Nephron progenitor cell (in vitro differentiated cells): ENCODE data around the gene TCIRG1.

Experiments
- DNase-seq: peaks from one replicate; pipeline ENCODE4 v3.0.0; 2021
- H3K27ac Mint-ChIP-seq: 2 replicates; pipeline ENCODE4 v1.8.0; 2021; ENCODE audit warnings: mild to moderate bottlenecking, moderate library complexity, mixed read lengths
- H3K27me3 Mint-ChIP-seq: 2 replicates; pipeline ENCODE4 v1.8.0; 2021; ENCODE audit warnings: mild to moderate bottlenecking, low read depth, mixed read lengths; ENCODE audit not compliant: poor library complexity
- H3K36me3 Mint-ChIP-seq: 2 replicates; pipeline ENCODE4 v1.8.0; 2021; ENCODE audit warnings: low read depth, mixed read lengths
- H3K4me1 Mint-ChIP-seq: 2 replicates; pipeline ENCODE4 v1.8.0; 2021; ENCODE audit warnings: mixed read lengths
- H3K4me3 Mint-ChIP-seq: 2 replicates; pipeline ENCODE4 v1.8.0; 2021; ENCODE audit warnings: mild to moderate bottlenecking, moderate library complexity, mixed read lengths
- H3K9me3 Mint-ChIP-seq: 2 replicates; pipeline ENCODE4 v1.8.0; 2021; ENCODE audit warnings: mild to moderate bottlenecking, moderate library complexity, mixed read lengths
- CTCF ChIP-seq: fragments of 200-600 bp; sonication (generic); IDR thresholded peaks from 2 replicates; pipeline ENCODE4 v1.5.0; 2021; ENCODE audit warnings: antibody characterized with exemption

TCIRG1 gene

DNA sequence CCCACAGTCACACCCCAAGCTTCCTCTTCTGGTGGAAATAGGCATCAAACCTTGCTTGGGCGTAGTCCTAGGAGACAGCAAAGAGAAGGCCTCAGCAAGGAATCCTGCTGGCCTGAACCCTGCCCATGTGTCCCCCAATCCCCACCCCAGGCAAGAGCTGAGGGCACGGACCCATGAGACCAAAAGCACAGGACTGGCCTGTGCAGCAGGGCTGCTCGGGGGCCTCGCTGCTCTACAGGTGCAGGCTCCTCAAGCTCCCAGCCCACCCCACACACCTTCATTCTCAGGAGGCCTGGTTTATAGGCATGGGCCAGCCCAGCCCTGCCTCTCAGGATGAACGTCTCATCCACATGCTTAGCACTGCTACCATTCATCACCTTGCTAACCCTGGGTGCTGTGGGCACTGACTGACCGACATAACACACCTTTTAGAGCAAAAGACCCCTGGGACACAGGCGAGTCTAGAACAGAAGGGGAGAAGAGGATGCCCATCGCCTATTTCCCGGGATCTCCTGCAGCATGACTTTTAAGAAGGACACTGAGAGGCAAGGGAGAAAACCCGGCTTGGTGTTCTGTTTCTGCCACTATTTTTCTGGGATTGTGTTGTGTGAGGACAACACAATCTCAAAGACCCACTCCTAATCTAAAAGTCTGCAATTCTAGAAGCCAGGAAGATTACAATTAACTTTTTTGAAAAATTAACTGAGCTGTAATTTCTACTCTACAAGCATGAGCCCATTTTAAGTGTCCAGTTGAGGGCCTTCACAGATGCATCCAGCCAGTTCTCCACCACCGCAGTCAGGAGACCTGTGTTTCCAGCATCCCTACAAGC, 15.4 kb downstream of the TCIRG1 start:
- H3K27ac Mint-ChIP-seq = peak overlapping the region; percentile 88
- DNase-seq = no peak
- TF ChIP-seq CTCF = no peak
- peaks cover 28% of the 10 kb centered on the region for H3K36me3 Mint-ChIP-seq
- H3K9me3 Mint-ChIP-seq = no peaks in the 10 kb centered on the region
- peaks cover 26% of the 10 kb centered on the region for H3K4me1 Mint-ChIP-seq
- no peaks in the 10 kb centered on the region for H3K27me3 Mint-ChIP-seq
- no peak overlapping the region for H3K4me3 Mint-ChIP-seq

DNA sequence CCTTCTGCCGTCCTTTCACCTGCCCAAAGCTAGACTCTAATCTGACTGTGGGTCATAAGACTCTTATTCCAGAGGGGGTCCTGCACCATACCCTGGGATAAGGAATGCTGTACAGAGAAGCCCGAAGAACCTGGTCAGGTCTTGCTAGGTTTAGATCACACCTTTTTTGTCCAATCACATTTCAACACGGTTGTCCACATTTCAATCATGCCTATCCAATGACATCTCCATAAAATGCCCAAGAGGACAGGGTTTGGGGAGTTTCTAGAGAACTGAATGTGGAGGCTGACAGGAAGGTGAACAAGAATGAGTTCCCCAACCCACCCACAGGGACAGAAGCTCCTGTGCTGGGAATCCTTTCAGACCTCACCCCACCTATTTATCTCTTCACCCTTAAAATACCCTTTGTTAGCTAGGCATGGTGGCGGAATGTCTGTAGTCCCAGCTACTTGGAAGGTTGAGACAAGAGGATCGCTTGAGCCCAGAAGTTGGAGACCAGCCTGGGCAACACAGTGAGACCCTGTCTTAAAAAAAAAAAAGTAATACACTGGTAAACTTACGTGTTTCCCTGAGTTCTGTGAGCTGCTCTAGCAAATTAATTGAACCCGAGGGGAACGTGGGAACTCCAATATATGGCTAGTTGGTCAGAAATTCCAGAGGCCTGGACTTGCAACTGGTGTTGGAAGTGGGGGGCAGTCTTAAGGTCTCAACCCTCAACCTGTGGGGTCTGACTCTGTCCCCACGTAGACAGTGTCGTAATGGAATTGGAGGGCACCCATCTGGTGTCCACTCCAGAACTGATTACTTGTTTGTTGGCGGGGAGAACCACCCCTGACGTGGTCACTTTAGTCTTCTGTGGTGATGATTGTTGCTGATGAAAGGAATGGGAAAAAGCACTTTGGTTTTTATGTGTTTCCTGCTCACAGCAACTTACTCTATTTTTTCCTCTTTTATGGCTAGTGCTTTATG, 17.8 kb downstream of the TCIRG1 start:
- Mint-ChIP-seq H3K27me3 (no peaks in the 10 kb centered on the region), H3K36me3 (peaks cover 45% of the 10 kb centered on the region), H3K9me3 (no peaks in the 10 kb centered on the region), H3K4me3 (no peak overlapping the region), H3K27ac (peak overlapping the region; percentile 49), H3K4me1 (peaks cover 31% of the 10 kb centered on the region)
- DNase-seq = no peak
- TF ChIP-seq CTCF = no peak

GRCh38 chr11:68057807-68058206, 19.0 kb downstream of the TCIRG1 start:
- Mint-ChIP-seq H3K4me1 (peaks cover 20% of the 10 kb centered on the region), H3K36me3 (peaks cover 57% of the 10 kb centered on the region), H3K4me3 (no peak overlapping the region), H3K27me3 (no peaks in the 10 kb centered on the region), H3K9me3 (no peaks in the 10 kb centered on the region), H3K27ac (no peak overlapping the region)
- DNase-seq = no peak
- no peak for TF ChIP-seq CTCF

DNA sequence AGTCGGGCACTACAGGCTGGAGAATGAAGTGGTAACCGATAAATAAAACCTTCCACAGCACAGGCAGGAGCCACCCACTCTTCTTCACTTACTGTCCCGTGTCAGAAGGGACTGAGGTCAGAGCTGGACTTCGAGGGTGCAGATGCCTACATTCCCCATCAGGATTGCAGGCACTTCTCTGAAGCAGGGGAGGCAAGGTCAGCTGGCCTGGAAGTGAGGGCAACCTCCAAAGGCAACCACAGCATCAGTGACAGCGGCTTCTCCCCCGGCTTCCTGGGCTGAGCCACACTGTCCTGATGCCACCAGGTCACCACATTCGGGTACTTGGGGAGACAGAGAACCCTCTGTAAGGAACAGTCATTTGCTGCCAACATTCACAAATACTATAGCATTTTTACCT, 22.7 kb downstream of the TCIRG1 start:
- Mint-ChIP-seq H3K27me3 (no peaks in the 10 kb centered on the region), H3K4me1 (peaks cover 9% of the 10 kb centered on the region), H3K27ac (no peak overlapping the region), H3K4me3 (no peak overlapping the region), H3K9me3 (no peaks in the 10 kb centered on the region), H3K36me3 (peaks cover 78% of the 10 kb centered on the region)
- TF ChIP-seq CTCF = no peak
- DNase-seq = no peak

DNA sequence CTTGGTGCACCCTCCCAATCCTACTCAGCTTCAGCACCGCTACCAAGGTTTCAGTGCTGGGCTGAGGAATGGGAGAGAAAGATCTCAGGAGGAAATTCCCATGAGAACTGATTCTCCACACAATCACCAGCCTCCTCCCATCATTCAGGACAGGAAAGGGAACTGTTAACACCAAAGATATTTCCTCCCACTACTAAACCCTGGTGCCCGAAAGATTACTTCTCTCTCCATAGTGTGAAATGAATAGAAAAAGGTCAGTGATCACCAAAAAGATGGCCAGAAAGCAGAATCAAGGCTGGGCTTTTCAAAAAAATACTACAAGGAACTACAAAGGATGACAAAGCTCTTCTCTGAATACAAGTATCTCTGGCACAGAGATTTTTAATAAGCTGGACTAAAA, 26.1 kb downstream of the TCIRG1 start:
- Mint-ChIP-seq H3K27ac (no peak overlapping the region), H3K27me3 (no peaks in the 10 kb centered on the region), H3K4me3 (no peak overlapping the region), H3K9me3 (no peaks in the 10 kb centered on the region), H3K4me1 (peaks cover 5% of the 10 kb centered on the region), H3K36me3 (peaks cover 70% of the 10 kb centered on the region)
- DNase-seq = no peak
- no peak for TF ChIP-seq CTCF
